A549 (cell line): ENCODE measurements around the gene MAP3K13. TPM values are rescaled to one million over a fixed set of nuclear protein-coding genes. Genes with fewer than 3 reads are reported as not detected.

Experiments
- ATAC-seq, 2 experiments: fragments of 200-7000 bp in 1 of 2; fragments of >200 bp in 1 of 2; cut with Nextera tagmentation in 1 of 2; cut with Tn5 transposase in 1 of 2; 3 replicates each; pipeline versions ENCODE4 v1.8.0 to v1.9.1; 2018 to 2020; ENCODE audit warnings: mild to moderate bottlenecking in 1 of 2, moderate library complexity in 1 of 2
- CTCF ChIA-PET: fragments of 300-600 bp; sonication (Branson Sonifier 250); formaldehyde crosslinking; extraction: SDS; loops from one replicate; lab custom pipeline; 2021; ENCODE audit warnings: antibody characterized with exemption, inconsistent platforms; lab: Yijun Ruan, JAX
- POLR2A ChIA-PET: fragments of 350-600 bp; formaldehyde crosslinking; extraction: SDS; loops from one replicate; lab custom pipeline; 2021; ENCODE audit warnings: antibody characterized with exemption, inconsistent platforms; lab: Yijun Ruan, JAX
- DNase-seq, 2 experiments: peaks; one replicate each; pipeline versions ENCODE4 v3.0.0 to v3.0.0-alpha.2; 2011 to 2016; ENCODE audit warnings: low read depth in 1 of 2, low spot score in 1 of 2
- FAIRE-seq: peaks from 2 replicates; lab custom pipeline; 2011; peaks lifted over from hg19 to GRCh38; lab: Jason Lieb, UNC
- H3K27ac ChIP-seq, 2 experiments: fragments of >200 bp; sonication (Bioruptor Twin); formaldehyde crosslinking; 3 replicates each; pipeline ENCODE4 v1.5.1; 2016 to 2017
- H3K4me1 ChIP-seq: fragments of >200 bp; sonication (Bioruptor Twin); formaldehyde crosslinking; 3 replicates; pipeline ENCODE4 v1.6.1; 2016
- H3K4me2 ChIP-seq: fragments of >200 bp; sonication (Bioruptor Twin); formaldehyde crosslinking; 3 replicates; pipeline ENCODE4 v1.6.1; 2016
- H3K4me3 ChIP-seq: fragments of >200 bp; sonication (Bioruptor Twin); formaldehyde crosslinking; 3 replicates; pipeline ENCODE4 v1.5.1; 2016
- H3K9me3 ChIP-seq: fragments of >200 bp; sonication (Bioruptor Twin); formaldehyde crosslinking; 3 replicates; pipeline ENCODE4 v1.6.1; 2016
- CEBPB ChIP-seq, 2 experiments: fragments of >200 bp in 1 of 2; sonication (Bioruptor Twin) in 1 of 2; formaldehyde crosslinking in 1 of 2; IDR thresholded peaks; 2 replicates each; pipeline ENCODE4 v1.6.1; 2012 to 2016
- EHMT2 ChIP-seq: fragments of 200-600 bp; sonication (generic); IDR thresholded peaks from 2 replicates; pipeline ENCODE4 v1.6.1; 2016; ENCODE audit warnings: antibody characterized with exemption, low read depth, mild to moderate bottlenecking, moderate library complexity
- ESRRA ChIP-seq: fragments of 150-350 bp; IDR thresholded peaks from 2 replicates; pipeline ENCODE4 v1.6.1; 2014; ENCODE audit warnings: mild to moderate bottlenecking, low read length, borderline replicate concordance
- HOXB13 ChIP-seq: fragments of 250-450 bp; sonication (Bioruptor Pico); IDR thresholded peaks from 2 replicates; pipeline ENCODE4 v1.5.0; 2020; ENCODE audit warnings: low read depth, mild to moderate bottlenecking, moderate library complexity
- JUN ChIP-seq, 2 experiments: fragments of >200 bp; sonication (Bioruptor Twin); formaldehyde crosslinking; IDR thresholded peaks; 2 replicates in 1 of 2; 3 replicates in 1 of 2; pipeline ENCODE4 v1.6.1; 2016 to 2017
- KDM5A ChIP-seq: fragments of 200-600 bp; sonication (generic); IDR thresholded peaks from 2 replicates; pipeline ENCODE4 v1.6.1; 2016; ENCODE audit warnings: antibody characterized with exemption, mild to moderate bottlenecking
- MAZ ChIP-seq: fragments of 150-350 bp; IDR thresholded peaks from 2 replicates; pipeline ENCODE4 v1.6.1; 2014; ENCODE audit warnings: antibody characterized with exemption, low read depth, low read length, borderline replicate concordance
- NFE2L2 ChIP-seq: fragments of 150-350 bp; conservative IDR thresholded peaks from 2 replicates; pipeline ENCODE4 v1.6.1; 2014; ENCODE audit warnings: low read length
- PHF8 ChIP-seq: fragments of 200-600 bp; sonication (generic); IDR thresholded peaks from 2 replicates; pipeline ENCODE4 v1.6.1; 2016; ENCODE audit warnings: low read depth, mild to moderate bottlenecking, antibody characterized with exemption, moderate library complexity, borderline replicate concordance
- POLR2A ChIP-seq: IDR thresholded peaks from 2 replicates; pipeline ENCODE4 v1.6.1; 2012; ENCODE audit warnings: mild to moderate bottlenecking, low read length
- POLR2AphosphoS2 ChIP-seq: conservative IDR thresholded peaks from 2 replicates; pipeline ENCODE4 v1.6.1; 2012; ENCODE audit warnings: low read length, improper control_type of control experiment, inconsistent platforms
- RARB ChIP-seq: fragments of 250-450 bp; sonication (Bioruptor Pico); IDR thresholded peaks from 2 replicates; pipeline ENCODE4 v1.8.0; 2021; ENCODE audit warnings: mild to moderate bottlenecking, moderate library complexity
- RFX5 ChIP-seq: fragments of 450-650 bp; IDR thresholded peaks from 2 replicates; pipeline ENCODE4 v1.7.1; 2014; ENCODE audit warnings: antibody characterized with exemption, mild to moderate bottlenecking, moderate library complexity
- RNF2 ChIP-seq: fragments of 200-600 bp; sonication (generic); IDR thresholded peaks from 2 replicates; pipeline ENCODE4 v1.6.1; 2016; ENCODE audit warnings: low read depth, mild to moderate bottlenecking, antibody characterized with exemption, moderate library complexity, borderline replicate concordance
- TP53 ChIP-seq: fragments of 250-450 bp; sonication (Bioruptor Pico); IDR thresholded peaks from 2 replicates; pipeline ENCODE4 v1.5.0; 2021; ENCODE audit warnings: mild to moderate bottlenecking, moderate library complexity
- WGBS: methylation state at CpG from one replicate; pipeline ENCODE4 v1.1.6; 2017; ENCODE audit errors: missing lambda C conversion rate; 5-methylcytosine and 5-hydroxymethylcytosine counted together
- polyA plus RNA-seq, 4 experiments: library from polyadenylated mRNA; depleted of rRNA in 3 of 4; stranded (reverse); fragments of >200 nt; fragmentation: RNase III in 1 of 4; extraction: RNeasy Plus Mini Kit Qiagen cat#74134 plus additional on column Dnase treatment in 1 of 4; gene quantifications; 2 replicates in 3 of 4; 3 replicates in 1 of 4; pipeline ENCODE4 v1.2.3, GENCODE V29; 2011 to 2017
- TF ChIP-seq, protein P1 (sequence below): fragments of 250-450 bp; sonication (Bioruptor Pico); IDR thresholded peaks from 2 replicates; pipeline ENCODE4 v1.5.0; 2021; ENCODE audit warnings: mild to moderate bottlenecking, moderate library complexity, borderline replicate concordance
- TF ChIP-seq, protein P2 (sequence below): fragments of 250-450 bp; sonication (Bioruptor Pico); IDR thresholded peaks from 2 replicates; pipeline ENCODE4 v1.5.0; 2020; ENCODE audit warnings: low read depth, mild to moderate bottlenecking, moderate library complexity
- TF ChIP-seq, protein P3 (sequence below): fragments of >200 bp; sonication (Bioruptor Twin); formaldehyde crosslinking; IDR thresholded peaks from 3 replicates; pipeline ENCODE4 v1.6.1; 2016
- TF ChIP-seq, protein P4 (sequence below): fragments of >200 bp; sonication (Bioruptor Twin); formaldehyde crosslinking; IDR thresholded peaks from 2 replicates; pipeline ENCODE4 v1.6.1; 2016
- TF ChIP-seq, protein P5 (sequence below): IDR thresholded peaks from 2 replicates; pipeline ENCODE4 v1.6.1; 2012
- TF ChIP-seq, protein P6 (sequence below): fragments of 150-350 bp; IDR thresholded peaks from 2 replicates; pipeline ENCODE4 v1.6.1; 2014; ENCODE audit warnings: low read depth, mild to moderate bottlenecking, low read length

MAP3K13 gene
- polyA plus RNA-seq, 2 of the 4 experiments (the other 2 are of a cell fraction) = 15.8 to 23.2 TPM

DNA sequence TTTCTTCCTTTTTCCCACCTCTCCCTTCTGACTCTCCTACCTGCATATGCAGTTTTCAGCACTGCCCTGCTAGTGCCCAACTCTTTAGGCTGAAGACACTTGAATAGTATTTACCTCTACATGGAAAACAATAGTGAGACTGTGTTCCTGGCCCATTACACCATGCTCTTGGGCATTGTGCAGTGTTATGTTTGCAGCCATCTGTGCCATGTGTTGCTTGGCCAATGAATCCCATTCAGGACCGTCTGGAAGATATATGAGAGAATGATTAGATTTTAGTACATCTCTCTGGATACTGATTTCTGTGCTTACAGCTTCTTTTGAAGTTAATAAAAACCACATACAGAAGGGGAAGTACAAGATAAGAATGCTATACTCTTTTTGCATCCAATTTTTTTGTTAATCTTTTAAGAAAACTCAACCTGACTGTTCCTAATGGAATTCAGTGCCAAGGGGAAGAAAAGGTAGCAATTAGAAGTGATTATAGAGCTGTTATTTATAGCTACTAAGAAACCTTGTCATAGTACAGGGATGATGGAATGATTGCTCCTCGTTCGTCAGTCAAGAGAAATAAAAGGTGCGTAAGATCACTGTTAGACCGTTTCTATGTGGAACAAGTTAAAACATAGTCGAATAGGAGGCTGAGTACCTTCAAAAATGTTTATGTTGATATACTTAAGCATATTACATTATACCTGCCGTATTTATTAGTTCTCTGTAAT lies 77.0 kb downstream of the MAP3K13 start:
- Histone ChIP-seq H3K9me3 (no peaks in the 10 kb centered on the region), H3K4me2 (no peak overlapping the region)
- FAIRE-seq = no peak
- CTCF ChIA-PET = interaction anchor here (0.6 to 1.5 kb wide), 4 partner anchors 10 to 576 kb away, joined by 3 read pairs; no protein-coding TSS in a partner anchor
- TF ChIP-seq PHF8 = no peak
- TF ChIP-seq, protein P1, sequence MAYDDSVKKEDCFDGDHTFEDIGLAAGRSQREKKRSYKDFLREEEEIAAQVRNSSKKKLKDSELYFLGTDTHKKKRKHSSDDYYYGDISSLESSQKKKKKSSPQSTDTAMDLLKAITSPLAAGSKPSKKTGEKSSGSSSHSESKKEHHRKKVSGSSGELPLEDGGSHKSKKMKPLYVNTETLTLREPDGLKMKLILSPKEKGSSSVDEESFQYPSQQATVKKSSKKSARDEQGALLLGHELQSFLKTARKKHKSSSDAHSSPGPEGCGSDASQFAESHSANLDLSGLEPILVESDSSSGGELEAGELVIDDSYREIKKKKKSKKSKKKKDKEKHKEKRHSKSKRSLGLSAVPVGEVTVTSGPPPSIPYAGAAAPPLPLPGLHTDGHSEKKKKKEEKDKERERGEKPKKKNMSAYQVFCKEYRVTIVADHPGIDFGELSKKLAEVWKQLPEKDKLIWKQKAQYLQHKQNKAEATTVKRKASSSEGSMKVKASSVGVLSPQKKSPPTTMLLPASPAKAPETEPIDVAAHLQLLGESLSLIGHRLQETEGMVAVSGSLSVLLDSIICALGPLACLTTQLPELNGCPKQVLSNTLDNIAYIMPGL (CRISPR knock-in tag) = no peak
- no peak for TF ChIP-seq POLR2AphosphoS2
- TF ChIP-seq, protein P2, sequence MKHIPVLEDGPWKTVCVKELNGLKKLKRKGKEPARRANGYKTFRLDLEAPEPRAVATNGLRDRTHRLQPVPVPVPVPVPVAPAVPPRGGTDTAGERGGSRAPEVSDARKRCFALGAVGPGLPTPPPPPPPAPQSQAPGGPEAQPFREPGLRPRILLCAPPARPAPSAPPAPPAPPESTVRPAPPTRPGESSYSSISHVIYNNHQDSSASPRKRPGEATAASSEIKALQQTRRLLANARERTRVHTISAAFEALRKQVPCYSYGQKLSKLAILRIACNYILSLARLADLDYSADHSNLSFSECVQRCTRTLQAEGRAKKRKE (CRISPR knock-in tag) = no peak
- TF ChIP-seq HOXB13 = no peak
- TF ChIP-seq CEBPB (IDR thresholded peaks at IDR 0.05) = no peak
- TF ChIP-seq POLR2A = no peak
- TF ChIP-seq JUN (IDR thresholded peaks at IDR 0.05) = no peak
- TF ChIP-seq RARB (CRISPR knock-in tag) = no peak
- TF ChIP-seq, protein P3, sequence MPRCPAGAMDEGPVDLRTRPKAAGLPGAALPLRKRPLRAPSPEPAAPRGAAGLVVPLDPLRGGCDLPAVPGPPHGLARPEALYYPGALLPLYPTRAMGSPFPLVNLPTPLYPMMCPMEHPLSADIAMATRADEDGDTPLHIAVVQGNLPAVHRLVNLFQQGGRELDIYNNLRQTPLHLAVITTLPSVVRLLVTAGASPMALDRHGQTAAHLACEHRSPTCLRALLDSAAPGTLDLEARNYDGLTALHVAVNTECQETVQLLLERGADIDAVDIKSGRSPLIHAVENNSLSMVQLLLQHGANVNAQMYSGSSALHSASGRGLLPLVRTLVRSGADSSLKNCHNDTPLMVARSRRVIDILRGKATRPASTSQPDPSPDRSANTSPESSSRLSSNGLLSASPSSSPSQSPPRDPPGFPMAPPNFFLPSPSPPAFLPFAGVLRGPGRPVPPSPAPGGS = no peak
- no peak for TF ChIP-seq KDM5A
- TF ChIP-seq RFX5 = no peak
- TF ChIP-seq NFE2L2 = no peak
- TF ChIP-seq RNF2 = no peak
- no peak for TF ChIP-seq TP53 (CRISPR knock-in tag)
- TF ChIP-seq, protein P4, sequence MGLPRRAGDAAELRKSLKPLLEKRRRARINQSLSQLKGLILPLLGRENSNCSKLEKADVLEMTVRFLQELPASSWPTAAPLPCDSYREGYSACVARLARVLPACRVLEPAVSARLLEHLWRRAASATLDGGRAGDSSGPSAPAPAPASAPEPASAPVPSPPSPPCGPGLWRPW = no peak
- no peak for TF ChIP-seq ESRRA
- TF ChIP-seq, protein P5, sequence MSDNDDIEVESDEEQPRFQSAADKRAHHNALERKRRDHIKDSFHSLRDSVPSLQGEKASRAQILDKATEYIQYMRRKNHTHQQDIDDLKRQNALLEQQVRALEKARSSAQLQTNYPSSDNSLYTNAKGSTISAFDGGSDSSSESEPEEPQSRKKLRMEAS = no peak
- TF ChIP-seq, protein P6, sequence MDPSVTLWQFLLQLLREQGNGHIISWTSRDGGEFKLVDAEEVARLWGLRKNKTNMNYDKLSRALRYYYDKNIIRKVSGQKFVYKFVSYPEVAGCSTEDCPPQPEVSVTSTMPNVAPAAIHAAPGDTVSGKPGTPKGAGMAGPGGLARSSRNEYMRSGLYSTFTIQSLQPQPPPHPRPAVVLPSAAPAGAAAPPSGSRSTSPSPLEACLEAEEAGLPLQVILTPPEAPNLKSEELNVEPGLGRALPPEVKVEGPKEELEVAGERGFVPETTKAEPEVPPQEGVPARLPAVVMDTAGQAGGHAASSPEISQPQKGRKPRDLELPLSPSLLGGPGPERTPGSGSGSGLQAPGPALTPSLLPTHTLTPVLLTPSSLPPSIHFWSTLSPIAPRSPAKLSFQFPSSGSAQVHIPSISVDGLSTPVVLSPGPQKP = no peak
- TF ChIP-seq EHMT2 = no peak
- TF ChIP-seq, all 56 proteins: peak for 0
- WGBS = 81% methylated on average over 7 of the region's 7 CpGs
- Histone ChIP-seq H3K4me1 (no peaks in the 10 kb centered on the region), H3K4me3 (no peak overlapping the region), H3K27ac (no peak overlapping the region)
- DNase-seq (no peak), ATAC-seq (no peak)
- POLR2A ChIA-PET = no interaction called here

DNA sequence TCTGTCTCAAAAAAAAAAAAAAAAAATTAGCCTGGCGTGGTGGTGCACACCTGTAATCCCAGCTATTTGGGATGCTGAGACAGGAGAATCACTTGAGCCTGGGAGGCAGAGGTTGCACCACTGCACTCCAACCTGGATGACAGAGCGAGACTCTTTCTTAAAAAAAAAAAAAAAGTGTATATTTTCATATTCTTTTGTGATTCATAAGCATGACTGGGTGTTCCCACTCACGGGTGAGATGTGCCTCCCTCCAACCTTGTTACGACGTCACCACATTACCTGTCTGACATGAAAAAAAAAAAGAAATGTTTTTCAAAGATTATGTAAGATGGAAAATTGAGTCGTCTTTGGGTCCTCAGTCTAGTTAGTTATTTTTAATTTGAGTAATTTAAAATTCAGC lies 79.1 kb downstream of the MAP3K13 start:
- H3K4me3 ChIP-seq = no peak overlapping the region
- TF ChIP-seq, protein P4 = no peak
- no peak for TF ChIP-seq MAZ
- H3K9me3 ChIP-seq = no peaks in the 10 kb centered on the region
- H3K27ac ChIP-seq = no peak overlapping the region
- H3K4me2 ChIP-seq = no peak overlapping the region
- ATAC-seq (no peak), FAIRE-seq (no peak), DNase-seq (no peak)
- H3K4me1 ChIP-seq = no peaks in the 10 kb centered on the region
- 92% methylated on average over 6 of the region's 6 CpGs for WGBS
- ChIA-PET CTCF (interaction anchor here (0.7 kb wide), 1 partner anchor 18 kb away, joined by 4 read pairs; no protein-coding TSS in a partner anchor), POLR2A (no interaction called here)
